ENCODE measurements around the gene SESN1.

Gene SESN1

GRCh38 chr6:109009236-109009961, 85.2 kb downstream of the SESN1 start:
- DNase-seq (ENCODE audit: low read depth), result peak; percentile 58
- no peak for TF ChIP-seq CTCF (conservative IDR thresholded peaks at IDR 0.05; ENCODE audit: low read depth, low read length)
- peak overlapping the region; percentile 92 for H3K4me3 ChIP-seq (ENCODE audit: low read length)

GRCh38 chr6:109008537-109009235, 86.0 kb downstream of the SESN1 start:
- no peak for DNase-seq (ENCODE audit: low read depth)
- no peak for TF ChIP-seq CTCF (conservative IDR thresholded peaks at IDR 0.05; ENCODE audit: low read depth, low read length)
- peak overlapping the region; percentile 84 for H3K4me3 ChIP-seq (ENCODE audit: low read length)

GRCh38 chr6:109008054-109008453, 86.6 kb downstream of the SESN1 start:
- TF ChIP-seq CTCF (conservative IDR thresholded peaks at IDR 0.05; ENCODE audit: low read depth, low read length), result no peak
- no peak for DNase-seq (ENCODE audit: low read depth)
- H3K4me3 ChIP-seq (ENCODE audit: low read length), result peak overlapping the region; percentile 84

DNA sequence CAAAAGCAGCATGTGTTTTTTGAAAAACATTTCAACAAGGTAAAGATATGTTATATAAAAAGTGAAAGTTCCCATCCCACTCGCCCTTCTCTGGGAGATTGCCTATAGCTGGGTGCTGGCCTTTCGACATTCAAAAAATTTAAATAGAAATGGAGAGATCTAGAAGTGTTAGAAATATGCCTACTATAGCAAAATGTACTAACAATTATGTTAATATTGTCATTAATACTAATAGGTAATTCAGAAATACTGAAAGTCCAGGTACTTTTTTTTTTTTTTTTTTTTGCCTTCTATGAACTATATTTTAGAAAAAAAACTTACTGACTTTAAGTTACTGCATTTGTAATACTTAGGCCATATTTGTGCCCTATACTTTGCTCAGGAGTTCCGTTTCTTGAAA, 87.1 kb downstream of the SESN1 start:
- peak overlapping the region; percentile 84 for H3K4me3 ChIP-seq (ENCODE audit: low read length)
- no peak for DNase-seq (ENCODE audit: low read depth)
- TF ChIP-seq CTCF (conservative IDR thresholded peaks at IDR 0.05; ENCODE audit: low read depth, low read length), result no peak

GRCh38 chr6:109006818-109007217, 87.8 kb downstream of the SESN1 start:
- H3K4me3 ChIP-seq (ENCODE audit: low read length), result no peak overlapping the region
- no peak for DNase-seq (ENCODE audit: low read depth)
- TF ChIP-seq CTCF (conservative IDR thresholded peaks at IDR 0.05; ENCODE audit: low read depth, low read length), result no peak

- H3K4me3 ChIP-seq (ENCODE audit: low read length), result no peak overlapping the region
- DNase-seq (ENCODE audit: low read depth), result no peak
- no peak for TF ChIP-seq CTCF (conservative IDR thresholded peaks at IDR 0.05; ENCODE audit: low read depth, low read length)
Measured at GRCh38 chr6:109002882-109003281, 91.8 kb downstream of the SESN1 start.
